ENCODE data around the gene RGL1. TPM values are rescaled to one million over a fixed set of nuclear protein-coding genes. Genes with fewer than 3 reads are reported as not detected.

Gene RGL1
- total RNA-seq, 1 experiment from 2014 or later, result 2.1 TPM

GRCh38 chr1:183806675-183807074, 1.8 kb downstream of the RGL1 start:
- intact Hi-C loops (cut with micrococcal nuclease), result no loop called here
- Mint-ChIP-seq H3K9me3 (ENCODE audit: unreplicated experiment) (peaks cover 7% of the 10 kb centered on the region), H3K27me3 (ENCODE audit: insufficient read depth, unreplicated experiment) (no peaks in the 10 kb centered on the region), H3K4me1 (ENCODE audit: insufficient read depth, unreplicated experiment) (peaks cover 17% of the 10 kb centered on the region), H3K36me3 (ENCODE audit: insufficient read depth, unreplicated experiment) (no peaks in the 10 kb centered on the region), H3K27ac (ENCODE audit: low read depth, unreplicated experiment) (no peak overlapping the region), H3K4me3 (ENCODE audit: unreplicated experiment) (no peak overlapping the region)
- DNase-seq (ENCODE audit: unreplicated experiment), result no peak
- ChIA-PET POLR2A (interaction anchor here (0.7 to 1.9 kb wide), 3 partner anchors 35 to 83 kb away, joined by 3 to 11 read pairs (median 3); no protein-coding TSS in a partner anchor), CTCF (interaction anchor here (3.4 kb wide), 1 partner anchor 110 kb away, joined by 21 read pairs; no protein-coding TSS in a partner anchor)
- no TSS peak for BruUV-seq (replicated peaks)
- no peak for TF ChIP-seq CTCF (IDR thresholded peaks at IDR 0.05; ENCODE audit: unreplicated experiment)

GRCh38 chr1:183807549-183808168, 2.7 kb downstream of the RGL1 start:
- intact Hi-C loops (cut with micrococcal nuclease), result no loop called here
- TF ChIP-seq CTCF (IDR thresholded peaks at IDR 0.05; ENCODE audit: unreplicated experiment), result no peak
- Mint-ChIP-seq H3K4me1 (ENCODE audit: insufficient read depth, unreplicated experiment) (peaks cover 21% of the 10 kb centered on the region), H3K4me3 (ENCODE audit: unreplicated experiment) (no peak overlapping the region), H3K9me3 (ENCODE audit: unreplicated experiment) (no peaks in the 10 kb centered on the region), H3K36me3 (ENCODE audit: insufficient read depth, unreplicated experiment) (no peaks in the 10 kb centered on the region), H3K27ac (ENCODE audit: low read depth, unreplicated experiment) (no peak overlapping the region), H3K27me3 (ENCODE audit: insufficient read depth, unreplicated experiment) (no peaks in the 10 kb centered on the region)
- ChIA-PET POLR2A (interaction anchor here (0.8 to 1.0 kb wide), 2 partner anchors 11 to 199 kb away, joined by 3 to 4 read pairs; no protein-coding TSS in a partner anchor), CTCF (interaction anchor here (3.4 kb wide), 1 partner anchor 109 kb away, joined by 21 read pairs; no protein-coding TSS in a partner anchor)
- DNase-seq (ENCODE audit: unreplicated experiment), result peak; percentile 34
- no TSS peak for BruUV-seq (replicated peaks)

- Mint-ChIP-seq H3K4me3 (ENCODE audit: unreplicated experiment) (no peak overlapping the region), H3K9me3 (ENCODE audit: unreplicated experiment) (no peaks in the 10 kb centered on the region), H3K36me3 (ENCODE audit: insufficient read depth, unreplicated experiment) (no peaks in the 10 kb centered on the region), H3K4me1 (ENCODE audit: insufficient read depth, unreplicated experiment) (peaks cover 26% of the 10 kb centered on the region), H3K27me3 (ENCODE audit: insufficient read depth, unreplicated experiment) (no peaks in the 10 kb centered on the region), H3K27ac (ENCODE audit: low read depth, unreplicated experiment) (no peak overlapping the region)
- ChIA-PET CTCF (no interaction called here), POLR2A (interaction anchor here (0.8 kb wide), 1 partner anchor 10 kb away, joined by 4 read pairs; no protein-coding TSS in a partner anchor)
- intact Hi-C loops (cut with micrococcal nuclease), result no loop called here
- BruUV-seq (replicated peaks), result no TSS peak
- DNase-seq (ENCODE audit: unreplicated experiment), result no peak
- no peak for TF ChIP-seq CTCF (IDR thresholded peaks at IDR 0.05; ENCODE audit: unreplicated experiment)
Measured at GRCh38 chr1:183808296-183809027, 3.5 kb downstream of the RGL1 start.

- no peak for TF ChIP-seq CTCF (IDR thresholded peaks at IDR 0.05; ENCODE audit: unreplicated experiment)
- BruUV-seq (replicated peaks), result no TSS peak
- H3K4me1 Mint-ChIP-seq (ENCODE audit: insufficient read depth, unreplicated experiment), result peaks cover 26% of the 10 kb centered on the region
- intact Hi-C loops (cut with micrococcal nuclease), result no loop called here
- no peaks in the 10 kb centered on the region for H3K9me3 Mint-ChIP-seq (ENCODE audit: unreplicated experiment)
- POLR2A ChIA-PET, result no interaction called here
- no peak overlapping the region for H3K4me3 Mint-ChIP-seq (ENCODE audit: unreplicated experiment)
- no peaks in the 10 kb centered on the region for H3K36me3 Mint-ChIP-seq (ENCODE audit: insufficient read depth, unreplicated experiment)
- no peak overlapping the region for H3K27ac Mint-ChIP-seq (ENCODE audit: low read depth, unreplicated experiment)
- DNase-seq (ENCODE audit: unreplicated experiment), result no peak
- CTCF ChIA-PET, result interaction anchor here (0.6 kb wide), 1 partner anchor 156 kb away, joined by 3 read pairs; no protein-coding TSS in a partner anchor
- no peaks in the 10 kb centered on the region for H3K27me3 Mint-ChIP-seq (ENCODE audit: insufficient read depth, unreplicated experiment)
Measured at GRCh38 chr1:183810121-183810520, 5.2 kb downstream of the RGL1 start.

All from MCF 10A (cell line).